Muscle of leg (tissue), 11 donors: ENCODE data around the gene ZNF385D. TPM values are rescaled to one million over a fixed set of nuclear protein-coding genes. Genes with fewer than 3 reads are reported as not detected.
"Not testable (repeated sequence)": the region's sequence is repeated elsewhere in the genome, so short reads cannot be mapped to it uniquely, and the experiment has no call there.

Source experiments
- DNase-seq: peaks from one replicate; pipeline ENCODE4 v3.0.0; 2013
- H3K27ac ChIP-seq: one replicate; pipeline ENCODE4 v1.5.1; 2013; ENCODE audit warnings: mild to moderate bottlenecking, low read length, control low read depth
- H3K27me3 ChIP-seq: one replicate; pipeline ENCODE4 v1.6.1; 2013; ENCODE audit warnings: low read length; ENCODE audit not compliant: control insufficient read depth, insufficient read depth
- H3K36me3 ChIP-seq: one replicate; pipeline ENCODE4 v1.6.1; 2013; ENCODE audit warnings: low read length; ENCODE audit not compliant: control insufficient read depth, insufficient read depth
- H3K4me1 ChIP-seq: one replicate; pipeline ENCODE4 v1.6.1; 2013; ENCODE audit warnings: low read length; ENCODE audit not compliant: control insufficient read depth, insufficient read depth
- H3K4me3 ChIP-seq: one replicate; pipeline ENCODE4 v1.5.1; 2013; ENCODE audit warnings: low read length, control low read depth
- H3K9me3 ChIP-seq: replicated peaks from 2 replicates; pipeline ENCODE4 v1.6.1; 2013; ENCODE audit warnings: low read depth, low read length; ENCODE audit not compliant: control insufficient read depth
- WGBS: methylation state at CpG from one replicate; pipeline ENCODE4 v1.1.5; 2013; ENCODE audit warnings: missing lambda C conversion rate; ENCODE audit not compliant: insufficient coverage; 5-methylcytosine and 5-hydroxymethylcytosine counted together
- polyA plus RNA-seq, 8 donors: library from polyadenylated mRNA; unstranded; fragments of 120-200 nt; gene quantifications; one replicate each; pipeline versions ENCODE4 v1.2.1 to v1.2.3, GENCODE V29; 2013; ENCODE audit warnings: inconsistent platforms in 1 of 8, low replicate concordance in 1 of 8; ENCODE audit not compliant: insufficient read length in 8 of 8, insufficient read depth in 1 of 8
- total RNA-seq: library from RNA; stranded (reverse); fragments of 120-200 nt; gene quantifications from one replicate; pipeline ENCODE4 v1.2.4, GENCODE V29; 2013

Gene ZNF385D
- total and polyA plus RNA-seq, 9 donors: 10.6 to 36.9 (median 27.6) TPM

DNA sequence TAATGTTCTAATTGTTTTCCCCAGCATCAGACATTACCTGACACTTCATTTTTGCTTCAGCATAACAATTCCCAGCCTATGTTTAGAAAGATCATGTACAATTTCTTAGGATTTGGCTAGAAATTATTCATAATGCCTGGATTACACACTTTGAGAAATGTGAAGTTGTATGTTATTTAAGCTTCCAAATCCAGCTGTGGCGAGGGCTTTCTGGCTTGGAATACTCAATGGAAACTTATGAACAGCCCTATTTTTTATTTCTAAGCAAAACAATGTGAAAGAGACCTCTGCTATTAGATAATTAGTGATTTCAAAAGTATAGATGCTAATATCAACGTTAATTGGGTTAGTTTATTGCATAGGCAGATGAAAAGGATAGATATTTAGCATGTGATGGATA lies 341.6 kb downstream of the ZNF385D start:
- Histone ChIP-seq H3K36me3 (no peaks in the 10 kb centered on the region), H3K4me3 (no peak overlapping the region), H3K27me3 (no peaks in the 10 kb centered on the region), H3K27ac (no peak overlapping the region), H3K4me1 (no peaks in the 10 kb centered on the region), H3K9me3 (peaks cover under 1% of the 10 kb centered on the region)
- no CpG with 5 or more reads among the region's 2 CpGs for WGBS
- peak; percentile 85 for DNase-seq

DNA sequence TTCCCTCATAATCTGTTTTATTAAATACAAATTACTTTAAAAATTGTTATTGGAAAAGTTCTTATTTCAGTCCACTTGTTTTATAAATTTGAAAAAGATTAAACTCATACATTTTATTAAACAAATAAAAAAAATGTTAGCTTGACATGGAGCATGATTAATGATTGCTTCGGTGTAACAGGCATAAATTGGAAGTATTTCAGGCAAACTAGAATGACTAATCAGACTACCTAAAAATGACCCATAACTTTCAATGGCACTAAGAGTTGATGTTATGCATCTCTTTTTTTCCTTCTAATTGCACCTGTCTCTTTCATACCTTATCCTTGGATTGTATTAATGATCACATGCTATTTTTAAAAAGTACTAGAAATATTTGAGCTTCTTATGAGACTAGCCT lies 343.3 kb downstream of the ZNF385D start:
- H3K27me3 ChIP-seq: no peaks in the 10 kb centered on the region
- WGBS: no CpG with 5 or more reads among the region's 1 CpG
- peaks cover 2% of the 10 kb centered on the region for H3K9me3 ChIP-seq
- H3K4me3 ChIP-seq: no peak overlapping the region
- no peaks in the 10 kb centered on the region for H3K36me3 ChIP-seq
- H3K27ac ChIP-seq: no peak overlapping the region
- no peak for DNase-seq
- no peaks in the 10 kb centered on the region for H3K4me1 ChIP-seq

DNA sequence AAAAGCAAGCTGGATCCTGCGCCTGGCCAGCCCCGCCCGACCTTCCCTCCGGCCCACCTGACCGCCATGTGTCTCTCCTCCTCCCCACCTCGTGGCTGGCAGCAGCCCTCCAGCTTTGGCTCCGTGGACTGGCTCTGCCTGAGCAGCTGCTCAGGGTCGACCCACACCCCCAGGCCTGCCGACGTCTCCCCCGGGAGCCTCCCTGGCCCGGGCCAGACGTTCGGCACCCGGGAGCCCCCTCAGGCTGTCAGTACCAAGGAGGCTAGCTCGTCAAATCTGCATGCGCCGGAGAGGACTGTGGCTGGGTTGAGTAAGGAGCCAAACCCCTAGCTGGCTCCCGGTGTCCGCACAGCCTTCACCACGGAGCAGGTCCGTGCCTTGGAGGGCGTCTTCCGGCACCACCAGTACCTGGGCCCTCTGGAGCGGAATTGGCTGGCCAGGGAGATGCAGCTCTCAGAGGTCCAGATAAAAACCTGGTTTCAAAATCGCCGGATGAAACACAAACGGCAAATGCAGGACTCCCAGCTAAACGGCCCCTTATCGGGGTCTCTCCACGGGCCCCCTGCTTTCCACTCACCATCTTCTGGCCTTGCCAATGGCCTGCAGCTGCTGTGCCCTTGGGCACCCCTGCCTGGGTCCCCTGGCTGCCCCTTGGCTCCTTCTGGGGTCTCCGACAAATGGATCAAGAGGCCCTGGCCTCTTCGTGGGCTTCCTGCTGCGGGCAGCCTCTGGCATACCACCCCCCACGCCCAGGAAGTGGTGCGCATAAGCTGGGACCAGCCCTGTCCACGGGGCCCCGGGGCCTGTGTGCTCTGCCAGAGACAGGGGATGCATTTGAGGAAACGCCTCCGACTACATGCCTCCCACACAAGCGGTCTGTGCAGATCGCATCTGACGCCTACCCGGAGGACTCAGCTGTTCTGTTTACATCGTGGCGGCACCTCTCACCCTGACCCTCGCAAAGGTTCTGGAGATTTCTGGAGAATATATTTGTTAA lies 345.0 kb downstream of the ZNF385D start:
- Histone ChIP-seq H3K27ac (no peak overlapping the region), H3K27me3 (no peaks in the 10 kb centered on the region), H3K4me1 (no peaks in the 10 kb centered on the region), H3K36me3 (no peaks in the 10 kb centered on the region), H3K9me3 (peaks cover 2% of the 10 kb centered on the region), H3K4me3 (no peak overlapping the region)
- DNase-seq: no peak
- WGBS: 92% methylated on average over 39 of the region's 47 CpGs

DNA sequence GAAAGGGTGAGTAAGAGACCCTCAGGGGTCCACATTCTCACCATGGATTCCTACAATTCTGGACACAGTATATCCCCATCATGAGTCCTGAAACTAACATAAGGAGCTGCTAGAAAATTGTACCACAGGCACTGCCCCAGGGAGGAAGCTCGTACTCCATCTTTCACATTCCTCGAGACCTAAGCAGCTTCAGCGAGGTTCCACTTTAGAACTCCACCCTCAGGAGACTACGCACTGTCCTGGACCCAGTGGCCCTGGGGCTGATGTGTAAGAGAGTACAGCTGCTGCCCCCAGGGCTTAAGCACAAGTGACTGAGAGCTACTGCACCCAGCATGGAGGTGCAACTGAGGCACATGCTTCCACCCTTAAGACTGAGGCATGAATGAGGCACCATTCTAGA lies 352.5 kb downstream of the ZNF385D start:
- no peaks in the 10 kb centered on the region for H3K9me3 ChIP-seq
- H3K27me3 ChIP-seq: no peaks in the 10 kb centered on the region
- H3K4me3 ChIP-seq: no peak overlapping the region
- H3K27ac ChIP-seq: no peak overlapping the region
- no peaks in the 10 kb centered on the region for H3K4me1 ChIP-seq
- 86% methylated on average over 1 of the region's 4 CpGs for WGBS
- no peak for DNase-seq
- no peaks in the 10 kb centered on the region for H3K36me3 ChIP-seq

DNA sequence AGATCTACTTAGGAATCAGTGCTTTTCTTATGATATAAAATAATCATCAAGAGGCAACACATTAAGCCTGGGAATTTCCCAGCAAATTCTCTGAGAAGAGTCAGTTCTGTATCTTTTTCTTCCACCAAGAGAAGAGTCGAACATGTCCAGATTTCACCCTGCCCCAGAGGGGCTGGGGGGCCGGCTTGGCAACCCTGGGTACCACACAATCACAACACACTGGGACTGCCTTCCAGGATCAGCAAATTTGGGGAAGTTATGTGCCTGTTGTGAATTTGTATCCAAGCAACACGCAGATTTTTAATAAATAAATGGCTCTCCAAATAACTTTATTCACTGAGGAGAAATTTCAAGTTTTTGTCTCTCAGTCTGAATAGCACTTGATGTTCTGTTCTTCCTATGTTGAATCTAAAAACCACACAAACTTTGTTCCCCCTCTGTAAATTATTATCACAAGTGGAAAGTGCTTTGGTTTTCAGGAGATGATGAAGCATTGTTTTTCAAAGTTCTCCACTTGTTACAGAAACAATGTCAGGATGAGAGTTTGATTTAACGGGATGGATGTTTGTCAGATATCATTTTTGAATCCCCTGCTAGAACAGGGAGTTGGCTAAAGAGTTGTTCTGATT lies 357.2 kb downstream of the ZNF385D start:
- Histone ChIP-seq H3K36me3 (no peaks in the 10 kb centered on the region), H3K9me3 (no peaks in the 10 kb centered on the region), H3K4me3 (no peak overlapping the region), H3K27ac (peak overlapping the region; percentile 76), H3K27me3 (no peaks in the 10 kb centered on the region), H3K4me1 (no peaks in the 10 kb centered on the region)
- peak; percentile 86 for DNase-seq
- WGBS: 0% methylated on average over 1 of the region's 4 CpGs

DNA sequence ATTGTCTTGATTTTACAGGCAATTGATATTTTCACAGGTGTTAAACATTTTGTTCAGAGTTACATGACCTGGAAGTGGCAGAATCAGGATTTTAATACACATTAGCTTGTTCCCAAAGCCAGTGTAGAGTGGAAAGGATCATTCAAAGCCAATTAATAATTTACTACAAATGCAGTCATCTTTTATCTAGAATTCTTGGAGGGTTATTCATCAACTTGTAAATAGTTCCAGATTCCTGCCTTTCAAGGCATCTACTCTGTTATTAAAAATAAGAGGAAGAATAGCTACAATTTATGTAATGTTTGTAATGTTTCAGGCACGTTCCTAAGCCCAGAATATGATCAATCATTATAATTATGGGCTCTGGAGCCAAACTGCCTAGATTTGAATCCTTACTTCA lies 358.5 kb downstream of the ZNF385D start:
- DNase-seq: peak; percentile 25
- Histone ChIP-seq H3K4me1 (no peaks in the 10 kb centered on the region), H3K9me3 (no peaks in the 10 kb centered on the region), H3K27ac (no peak overlapping the region), H3K4me3 (no peak overlapping the region), H3K27me3 (no peaks in the 10 kb centered on the region), H3K36me3 (no peaks in the 10 kb centered on the region)
- no CpG with 5 or more reads among the region's 1 CpG for WGBS

DNA sequence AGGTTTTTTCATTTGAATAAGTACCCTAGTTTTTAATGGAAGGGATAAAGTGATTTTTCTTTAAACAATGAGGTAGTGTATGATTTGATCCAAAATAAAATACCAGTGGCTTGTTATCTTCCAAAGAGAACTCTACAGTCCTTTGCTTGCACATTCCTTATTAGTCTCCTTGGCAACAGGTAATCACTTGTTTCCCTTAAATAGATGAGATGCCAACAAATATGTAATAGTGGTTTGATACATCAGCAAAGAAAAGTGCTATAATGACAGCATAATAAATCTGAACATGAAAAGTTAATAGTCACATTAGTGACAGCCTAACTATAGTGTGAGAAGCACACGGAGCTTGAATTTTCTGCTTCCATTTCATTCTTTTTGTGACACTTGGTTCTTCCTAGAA lies 360.2 kb downstream of the ZNF385D start:
- WGBS: no CpG with 5 or more reads among the region's 1 CpG
- peak; percentile 60 for DNase-seq

DNA sequence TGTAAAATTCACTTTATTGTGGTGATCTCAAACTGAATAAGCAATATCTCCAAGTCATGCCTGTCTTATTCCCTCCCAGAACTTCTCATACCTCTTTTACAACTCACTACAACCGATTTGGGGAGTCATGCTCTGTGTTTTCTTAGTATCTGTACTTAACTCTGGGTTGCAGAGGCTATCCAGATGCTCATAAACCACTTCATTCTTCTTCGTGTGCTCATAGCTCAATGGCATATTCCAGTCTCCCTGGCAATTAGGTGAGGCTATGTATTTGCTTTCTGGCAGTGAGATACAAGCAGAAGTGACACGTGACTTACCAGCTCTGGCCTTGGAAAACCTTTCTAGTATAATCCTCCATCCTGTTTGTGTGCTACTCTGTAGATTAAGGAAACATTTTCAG lies 360.9 kb downstream of the ZNF385D start:
- no CpG with 5 or more reads among the region's 3 CpGs for WGBS
- DNase-seq: no peak
- Histone ChIP-seq H3K4me1 (no peaks in the 10 kb centered on the region), H3K36me3 (no peaks in the 10 kb centered on the region), H3K27ac (no peak overlapping the region), H3K9me3 (no peaks in the 10 kb centered on the region), H3K27me3 (no peaks in the 10 kb centered on the region), H3K4me3 (no peak overlapping the region)

More for the DNA sequence above, 360.2 kb downstream of the ZNF385D start:
- Histone ChIP-seq H3K4me1 (no peaks in the 10 kb centered on the region), H3K4me3 (no peak overlapping the region), H3K36me3 (no peaks in the 10 kb centered on the region), H3K27me3 (no peaks in the 10 kb centered on the region), H3K9me3 (no peaks in the 10 kb centered on the region), H3K27ac (no peak overlapping the region)

DNA sequence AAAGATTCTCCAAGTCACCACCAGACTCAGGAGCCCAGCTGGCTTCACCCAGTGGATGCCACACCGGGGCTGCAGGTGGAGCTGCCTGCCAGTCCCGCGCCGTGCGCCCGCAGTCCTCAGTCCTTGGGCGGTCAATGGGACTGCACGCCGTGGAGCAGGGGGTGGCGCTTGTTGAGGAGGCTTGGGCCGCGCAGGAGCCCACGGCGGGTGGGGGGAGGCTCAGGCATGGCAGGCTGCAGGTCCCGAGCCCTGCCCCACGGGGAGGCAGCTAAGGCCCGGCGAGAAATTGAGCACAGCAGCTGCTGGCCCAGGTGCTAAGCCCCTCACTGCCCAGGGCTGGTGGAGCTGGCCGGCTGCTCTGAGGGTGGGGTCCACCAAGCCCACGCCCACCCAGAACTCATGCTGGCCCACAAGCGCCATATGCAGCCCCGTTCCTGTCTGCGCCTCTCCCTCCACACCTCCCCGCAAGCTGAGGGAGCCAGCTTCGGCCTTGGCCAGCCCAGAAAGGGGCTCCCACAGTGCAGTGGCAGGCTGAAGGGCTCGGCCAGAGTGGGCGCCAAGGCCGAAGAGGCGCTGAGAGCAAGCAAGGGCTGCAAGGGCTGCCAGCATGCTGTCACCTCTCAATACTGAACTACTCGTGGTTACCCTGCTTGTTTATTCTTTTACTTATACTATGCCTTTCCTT lies 363.7 kb downstream of the ZNF385D start:
- not testable (repeated sequence) for H3K9me3 ChIP-seq, H3K27ac ChIP-seq, H3K27me3 ChIP-seq, H3K4me1 ChIP-seq, DNase-seq, H3K4me3 ChIP-seq, H3K36me3 ChIP-seq
- 88% methylated on average over 24 of the region's 30 CpGs for WGBS

DNA sequence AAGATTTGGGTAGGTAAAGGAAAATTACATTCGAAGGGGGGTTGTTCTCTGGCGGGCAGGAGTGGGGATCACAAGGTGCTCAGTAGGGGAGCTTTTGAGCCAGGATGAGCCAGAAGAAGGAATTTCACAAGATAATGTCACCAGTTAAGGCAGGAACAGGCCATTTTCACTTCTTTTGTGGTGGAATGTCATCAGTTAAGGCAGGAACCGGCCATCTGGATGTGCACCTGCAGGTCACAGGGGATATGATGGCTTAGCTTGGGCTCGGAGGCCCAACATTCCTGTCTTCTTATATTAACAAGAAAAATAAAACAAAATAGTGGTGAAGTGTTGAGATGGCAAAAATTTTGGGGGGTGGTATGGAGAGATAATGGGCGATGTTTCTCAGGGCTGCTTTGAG lies 373.0 kb downstream of the ZNF385D start:
- H3K4me1 ChIP-seq, H3K36me3 ChIP-seq, H3K27ac ChIP-seq, H3K4me3 ChIP-seq, DNase-seq, H3K27me3 ChIP-seq, H3K9me3 ChIP-seq: not testable (repeated sequence)
- WGBS: no CpG with 5 or more reads among the region's 5 CpGs
